ENCODE data around the gene EXOSC1. TPM values are rescaled to one million over a fixed set of nuclear protein-coding genes. Genes with fewer than 3 reads are reported as not detected.

EXOSC1 gene
- total and polyA plus RNA-seq, 2 of the 13 experiments (the other 11 are each of a cell fraction or from before 2014, with no cell fraction given): 36.3 to 39.9 TPM

- TF ChIP-seq, protein P1, sequence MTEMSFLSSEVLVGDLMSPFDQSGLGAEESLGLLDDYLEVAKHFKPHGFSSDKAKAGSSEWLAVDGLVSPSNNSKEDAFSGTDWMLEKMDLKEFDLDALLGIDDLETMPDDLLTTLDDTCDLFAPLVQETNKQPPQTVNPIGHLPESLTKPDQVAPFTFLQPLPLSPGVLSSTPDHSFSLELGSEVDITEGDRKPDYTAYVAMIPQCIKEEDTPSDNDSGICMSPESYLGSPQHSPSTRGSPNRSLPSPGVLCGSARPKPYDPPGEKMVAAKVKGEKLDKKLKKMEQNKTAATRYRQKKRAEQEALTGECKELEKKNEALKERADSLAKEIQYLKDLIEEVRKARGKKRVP (CRISPR knock-in tag; IDR thresholded peaks at IDR 0.05): no peak; a peak in 1 of 4 replicates
- TF ChIP-seq ZNF567 (CRISPR knock-in tag; IDR thresholded peaks at IDR 0.05; ENCODE audit: borderline replicate concordance): no peak
- TF ChIP-seq SOX5 (CRISPR knock-in tag; IDR thresholded peaks at IDR 0.05; ENCODE audit: borderline replicate concordance): no peak; the same call in 1 of the 2 replicates
- TF ChIP-seq ZNF382 (CRISPR knock-in tag; IDR thresholded peaks at IDR 0.05; ENCODE audit: borderline replicate concordance): no peak
- no peak for TF ChIP-seq CEBPB (IDR thresholded peaks at IDR 0.05; ENCODE audit: borderline replicate concordance, low read depth, low read length)
- peak; percentile 57; the same call in 1 of the 2 replicates for TF ChIP-seq ZMAT3 (CRISPR knock-in tag; conservative IDR thresholded peaks at IDR 0.05)
- TF ChIP-seq PAXIP1 (CRISPR knock-in tag; conservative IDR thresholded peaks at IDR 0.05): no peak; the same call in 1 of the 2 replicates
- TF ChIP-seq PHF5A (CRISPR knock-in tag; IDR thresholded peaks at IDR 0.05; ENCODE audit: low read depth, unreplicated experiment): no peak
- TF ChIP-seq ZNF670 (CRISPR knock-in tag; IDR thresholded peaks at IDR 0.05; ENCODE audit: borderline replicate concordance): no peak
- no peak for TF ChIP-seq MAFK (conservative IDR thresholded peaks at IDR 0.05 in 1 of 2, IDR thresholded peaks at IDR 0.05 in 1 of 2; ENCODE audit: low read length in 2 of 2)
- TF ChIP-seq ZBTB21 (CRISPR knock-in tag; IDR thresholded peaks at IDR 0.05): no peak
- no peak for TF ChIP-seq SCMH1 (CRISPR knock-in tag; IDR thresholded peaks at IDR 0.05; ENCODE audit: borderline replicate concordance)
- no peak for TF ChIP-seq ZNF33A (CRISPR knock-in tag; IDR thresholded peaks at IDR 0.05; ENCODE audit: borderline replicate concordance)
- TF ChIP-seq ZNF260 (CRISPR knock-in tag; IDR thresholded peaks at IDR 0.05; ENCODE audit: borderline replicate concordance, low read depth): no peak
- TF ChIP-seq THRA (CRISPR knock-in tag; IDR thresholded peaks at IDR 0.05; ENCODE audit: borderline replicate concordance): peak; percentile 64; the same call in 1 of the 2 replicates
- TF ChIP-seq ZNF253 (CRISPR knock-in tag; IDR thresholded peaks at IDR 0.05; ENCODE audit: borderline replicate concordance): no peak
- TF ChIP-seq, protein P2, sequence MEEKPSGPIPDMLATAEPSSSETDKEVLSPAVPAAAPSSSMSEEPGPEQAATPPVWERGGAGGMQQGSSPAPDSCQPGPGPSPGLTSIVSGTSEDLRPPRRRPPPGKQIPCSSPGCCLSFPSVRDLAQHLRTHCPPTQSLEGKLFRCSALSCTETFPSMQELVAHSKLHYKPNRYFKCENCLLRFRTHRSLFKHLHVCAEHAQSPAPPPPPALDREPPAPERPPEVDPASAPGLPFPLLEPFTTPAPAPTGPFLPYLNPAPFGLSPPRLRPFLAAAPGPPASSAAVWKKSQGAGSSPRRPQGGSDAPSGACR (CRISPR knock-in tag; IDR thresholded peaks at IDR 0.05): peak; percentile 70; the same call in 1 of the 2 replicates
- TF ChIP-seq ZNF619 (CRISPR knock-in tag; IDR thresholded peaks at IDR 0.05): no peak; the same call in 1 of the 2 replicates
- no peak for TF ChIP-seq ZNF30 (CRISPR knock-in tag; IDR thresholded peaks at IDR 0.05)
- TF ChIP-seq RFX1 (IDR thresholded peaks at IDR 0.05): no peak
- peak; percentile 73 for TF ChIP-seq POGZ (CRISPR knock-in tag; IDR thresholded peaks at IDR 0.05)
- TF ChIP-seq SPEN (CRISPR knock-in tag; IDR thresholded peaks at IDR 0.05; ENCODE audit: low read depth): peak; percentile 40; the same call in 1 of the 2 replicates
- no peak for TF ChIP-seq DR1 (CRISPR knock-in tag; IDR thresholded peaks at IDR 0.05)
Measured at GRCh38 chr10:97445722-97446639, at the start of gene EXOSC1, which contains the start of gene ZDHHC16 (continued).

Measured in HepG2 (cell line).